ENCODE measurements around the gene KCMF1.
A peak's percentile ranks its signal among the peaks of the same experiment; 100 is the strongest.

The KCMF1 gene

GRCh38 chr2:84925724-84926376 is 45.1 kb upstream of the KCMF1 start (continued):
- no peak for TF ChIP-seq ZNF175 (tag by site-specific recombination; IDR thresholded peaks at IDR 0.05)
- TF ChIP-seq ZNF148 (tag by site-specific recombination; IDR thresholded peaks at IDR 0.05; ENCODE audit: borderline replicate concordance) = no peak
- peak; percentile 22 for TF ChIP-seq ZBTB26 (tag by site-specific recombination; optimal IDR thresholded peaks at IDR 0.05)
- TF ChIP-seq CTCF (tag by site-specific recombination; IDR thresholded peaks at IDR 0.05) = peak; percentile 99
- TF ChIP-seq INSM2 (tag by site-specific recombination; IDR thresholded peaks at IDR 0.05) = peak; percentile 81
- no peak for TF ChIP-seq ZNF837 (tag by site-specific recombination; IDR thresholded peaks at IDR 0.05)
- TF ChIP-seq PRDM4 (tag by site-specific recombination; IDR thresholded peaks at IDR 0.05) = peak; percentile 51
- TF ChIP-seq GLIS1 (tag by site-specific recombination; IDR thresholded peaks at IDR 0.05) = peak; percentile 13; the same call in 1 of the 2 replicates
- TF ChIP-seq ZNF335 (tag by site-specific recombination; conservative IDR thresholded peaks at IDR 0.05) = no peak; the same call in none of the 2 replicates
- TF ChIP-seq ZBTB11 (tag by site-specific recombination; conservative IDR thresholded peaks at IDR 0.05; ENCODE audit: low read depth) = no peak
- TF ChIP-seq GLIS2 (tag by site-specific recombination; IDR thresholded peaks at IDR 0.05) = 0 out of 2 replicates have a peak, but pooled peaks have one; percentile 15
- TF ChIP-seq HOXA7 (CRISPR knock-in tag; IDR thresholded peaks at IDR 0.05; ENCODE audit: borderline replicate concordance) = no peak
- TF ChIP-seq ZNF501 (tag by site-specific recombination; IDR thresholded peaks at IDR 0.05) = peak; percentile 90
- peak; percentile 97 for TF ChIP-seq IKZF3 (tag by site-specific recombination; IDR thresholded peaks at IDR 0.05)
- no peak for TF ChIP-seq ZNF121 (tag by site-specific recombination; IDR thresholded peaks at IDR 0.05)
- TF ChIP-seq ZNF785 (tag by site-specific recombination; IDR thresholded peaks at IDR 0.05) = no peak
- no peak for TF ChIP-seq FEZF1 (tag by site-specific recombination; IDR thresholded peaks at IDR 0.05)
- no peak for TF ChIP-seq ZNF777 (tag by site-specific recombination; IDR thresholded peaks at IDR 0.05; ENCODE audit: borderline replicate concordance)
- TF ChIP-seq ZNF529 (tag by site-specific recombination; IDR thresholded peaks at IDR 0.05; ENCODE audit: insufficient replicate concordance) = no peak
- no peak for TF ChIP-seq ZNF37A (tag by site-specific recombination; IDR thresholded peaks at IDR 0.05)
- no peak for TF ChIP-seq GLI2 (tag by site-specific recombination; IDR thresholded peaks at IDR 0.05; ENCODE audit: borderline replicate concordance, low read depth)
- TF ChIP-seq ZBTB1 (tag by site-specific recombination; IDR thresholded peaks at IDR 0.05) = no peak
- TF ChIP-seq PRDM6 (tag by site-specific recombination; IDR thresholded peaks at IDR 0.05) = no peak
